Mesenchymal stem cell (in vitro differentiated cells and primary cell): ENCODE measurements around the gene SCARB1.

Experiments used
- DNase-seq: peaks from one replicate; pipeline ENCODE4 v3.0.0-alpha.2; 2013
- H2AFZ ChIP-seq: one replicate; pipeline ENCODE4 v1.6.1; 2013; ENCODE audit warnings: low read depth, mild to moderate bottlenecking, control low read depth, inconsistent platforms, low read length, moderate library complexity
- H2AK5ac ChIP-seq: 2 replicates; pipeline ENCODE4 v1.6.1; 2013; ENCODE audit warnings: low read length, moderate library complexity, mild to moderate bottlenecking, inconsistent platforms; ENCODE audit not compliant: severe bottlenecking
- H2BK120ac ChIP-seq: one replicate; pipeline ENCODE4 v1.6.1; 2013; ENCODE audit warnings: low read depth, mild to moderate bottlenecking, inconsistent platforms, low read length, moderate library complexity
- H2BK12ac ChIP-seq, 2 experiments: one replicate each; pipeline ENCODE4 v1.6.1; 2013; ENCODE audit warnings: inconsistent platforms in 2 of 2, low read length in 2 of 2, mild to moderate bottlenecking in 2 of 2, moderate library complexity in 2 of 2, control low read depth in 1 of 2
- H2BK15ac ChIP-seq: one replicate; pipeline ENCODE4 v1.6.1; 2013; ENCODE audit warnings: mild to moderate bottlenecking, low read depth, inconsistent platforms; ENCODE audit not compliant: poor library complexity, severe bottlenecking
- H2BK5ac ChIP-seq: 2 replicates; pipeline ENCODE4 v1.6.1; 2013; ENCODE audit warnings: low read depth, mild to moderate bottlenecking, low read length, control low read depth, inconsistent platforms; ENCODE audit not compliant: poor library complexity, severe bottlenecking
- H3K14ac ChIP-seq, 2 experiments: one replicate each; pipeline ENCODE4 v1.6.1; 2013; ENCODE audit warnings: inconsistent platforms in 2 of 2, low read length in 2 of 2, control low read depth in 1 of 2, mild to moderate bottlenecking in 1 of 2, moderate library complexity in 1 of 2
- H3K18ac ChIP-seq, 2 experiments: one replicate each; pipeline ENCODE4 v1.6.1; 2013; ENCODE audit warnings: inconsistent platforms in 2 of 2, low read length in 2 of 2, control low read depth in 1 of 2, low read depth in 1 of 2, mild to moderate bottlenecking in 1 of 2
- H3K23ac ChIP-seq, 2 experiments: one replicate each; pipeline ENCODE4 v1.6.1; 2013; ENCODE audit warnings: inconsistent platforms in 2 of 2, low read length in 2 of 2, mild to moderate bottlenecking in 2 of 2, moderate library complexity in 2 of 2, control low read depth in 1 of 2
- H3K27ac ChIP-seq: 2 replicates; pipeline ENCODE4 v1.5.1; 2013; ENCODE audit warnings: mild to moderate bottlenecking, moderate library complexity, low read length, control low read depth, inconsistent platforms; ENCODE audit not compliant: poor library complexity, severe bottlenecking
- H3K27me3 ChIP-seq, 2 experiments: 2 replicates each; pipeline versions ENCODE4 v1.6.1 to v1.7.0; 2013; ENCODE audit warnings: low read length in 2 of 2, mild to moderate bottlenecking in 2 of 2, moderate library complexity in 2 of 2, control low read depth in 1 of 2, inconsistent platforms in 1 of 2; ENCODE audit not compliant: control insufficient read depth in 1 of 2, insufficient read depth in 1 of 2
- H3K36me3 ChIP-seq, 2 experiments: 2 replicates each; pipeline versions ENCODE4 v1.6.1 to v1.7.0; 2013; ENCODE audit warnings: low read length in 2 of 2, control low read depth in 1 of 2, inconsistent platforms in 1 of 2, low read depth in 1 of 2, mild to moderate bottlenecking in 1 of 2; ENCODE audit not compliant: insufficient read depth in 2 of 2, control insufficient read depth in 1 of 2
- H3K4ac ChIP-seq, 2 experiments: one replicate each; pipeline ENCODE4 v1.6.1; 2013; ENCODE audit warnings: inconsistent platforms in 2 of 2, low read length in 2 of 2, mild to moderate bottlenecking in 2 of 2, moderate library complexity in 2 of 2, control low read depth in 1 of 2, low read depth in 1 of 2
- H3K4me1 ChIP-seq: 2 replicates; pipeline ENCODE4 v1.6.1; 2013; ENCODE audit warnings: low read depth, low read length, control low read depth; ENCODE audit not compliant: control insufficient read depth, insufficient read depth
- H3K4me2 ChIP-seq: 2 replicates; pipeline ENCODE4 v1.6.1; 2013; ENCODE audit warnings: low read length, mild to moderate bottlenecking, inconsistent platforms; ENCODE audit not compliant: poor library complexity, severe bottlenecking
- H3K4me3 ChIP-seq, 2 experiments: 2 replicates each; pipeline versions ENCODE4 v1.5.1 to v1.7.0; 2013; ENCODE audit warnings: low read length in 2 of 2, mild to moderate bottlenecking in 2 of 2, control low read depth in 1 of 2, low read depth in 1 of 2; ENCODE audit not compliant: insufficient read depth in 1 of 2
- H3K79me1 ChIP-seq: replicated peaks from 2 replicates; pipeline ENCODE4 v1.6.1; 2013; ENCODE audit warnings: mild to moderate bottlenecking, control low read depth, low read length, inconsistent platforms; ENCODE audit not compliant: poor library complexity, severe bottlenecking
- H3K9ac ChIP-seq: 2 replicates; pipeline ENCODE4 v1.7.0; 2013; ENCODE audit warnings: mild to moderate bottlenecking, low read length, moderate library complexity
- H3K9me3 ChIP-seq: 2 replicates; pipeline ENCODE4 v1.7.0; 2013; ENCODE audit warnings: mild to moderate bottlenecking, low read length; ENCODE audit not compliant: control insufficient read depth
- H4K8ac ChIP-seq: one replicate; pipeline ENCODE4 v1.6.1; 2013; ENCODE audit warnings: inconsistent platforms, mild to moderate bottlenecking, low read length, moderate library complexity
- H4K91ac ChIP-seq: one replicate; pipeline ENCODE4 v1.6.1; 2013; ENCODE audit warnings: mild to moderate bottlenecking, low read length, inconsistent platforms
- WGBS: methylation state at CpG from one replicate; pipeline ENCODE4 v1.1.7; 2013; ENCODE audit warnings: mixed read lengths; 5-methylcytosine and 5-hydroxymethylcytosine counted together

Gene SCARB1

GRCh38 chr12:124769881-124770512 is 93.7 kb downstream of the SCARB1 start:
- DNase-seq = no peak
- WGBS = 95% methylated on average over 11 of the region's 14 CpGs
- H3K27me3 ChIP-seq = peaks cover 0 to 20% of the 10 kb centered on the region in 2 experiments

DNA sequence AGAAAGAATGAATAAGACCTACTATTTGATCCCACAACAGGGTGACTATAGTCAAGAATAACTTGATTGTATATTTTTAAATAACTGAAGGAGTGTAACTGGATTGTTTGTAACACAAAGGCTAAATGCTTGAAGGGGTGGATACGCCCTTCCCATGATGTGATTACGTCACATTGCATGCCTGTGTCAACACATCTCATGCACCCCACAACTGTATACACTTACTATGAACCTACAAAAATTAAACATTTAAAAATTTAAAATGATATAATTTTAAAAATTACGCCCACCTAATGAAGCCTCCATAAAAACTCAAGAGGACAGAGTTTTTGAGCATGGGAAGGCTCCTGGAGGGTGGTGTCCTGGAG is 94.5 kb downstream of the SCARB1 start:
- no peak overlapping the region for H3K4me2 ChIP-seq
- no peak for DNase-seq
- H2BK5ac ChIP-seq = no peak overlapping the region
- H4K91ac ChIP-seq = no peak overlapping the region
- no peaks in the 10 kb centered on the region for H3K9me3 ChIP-seq
- peaks cover 3% of the 10 kb centered on the region for H3K79me1 ChIP-seq
- peak overlapping the region; percentile 74 for H2AK5ac ChIP-seq
- H3K4me3 ChIP-seq = no peak overlapping the region
- 100% methylated on average over 1 of the region's 3 CpGs for WGBS
- no peak overlapping the region for H2BK15ac ChIP-seq
- H3K23ac ChIP-seq = no peak overlapping the region
- peak overlapping the region in 1 of 2 experiments; percentile 12 for H2BK12ac ChIP-seq
- peak overlapping the region; percentile 74 for H3K27ac ChIP-seq
- H2BK120ac ChIP-seq = no peak overlapping the region
- H4K8ac ChIP-seq = no peak overlapping the region
- peaks cover 0 to 20% of the 10 kb centered on the region in 2 experiments for H3K27me3 ChIP-seq
- H3K36me3 ChIP-seq = no peaks in the 10 kb centered on the region
- no peak overlapping the region for H3K14ac ChIP-seq
- no peak overlapping the region for H3K4ac ChIP-seq
- H2AFZ ChIP-seq = no peak overlapping the region
- peak overlapping the region in 1 of 2 experiments; percentile 24 for H3K18ac ChIP-seq
- H3K9ac ChIP-seq = no peak overlapping the region
- H3K4me1 ChIP-seq = peaks cover 36% of the 10 kb centered on the region

More at GRCh38 chr12:124769881-124770512, 93.7 kb downstream of the SCARB1 start:
- peak overlapping the region in 1 of 2 experiments; percentile 61 for H3K4ac ChIP-seq
- H2BK120ac ChIP-seq = no peak overlapping the region
- peak overlapping the region; percentile 14 for H4K91ac ChIP-seq
- H3K4me2 ChIP-seq = no peak overlapping the region
- H2AFZ ChIP-seq = no peak overlapping the region
- H3K4me3 ChIP-seq = no peak overlapping the region
- H2BK15ac ChIP-seq = peak overlapping the region; percentile 31
- H3K27ac ChIP-seq = no peak overlapping the region
- peak overlapping the region; percentile 8 to 40 for H2BK12ac ChIP-seq
- H4K8ac ChIP-seq = peak overlapping the region; percentile 48
- H3K9ac ChIP-seq = no peak overlapping the region
- H3K79me1 ChIP-seq = peaks cover 3% of the 10 kb centered on the region
- no peak overlapping the region for H3K14ac ChIP-seq
- no peaks in the 10 kb centered on the region for H3K9me3 ChIP-seq
- H2BK5ac ChIP-seq = peak overlapping the region; percentile 33
- H3K23ac ChIP-seq = no peak overlapping the region
- peak overlapping the region; percentile 95 for H2AK5ac ChIP-seq
- peaks cover 36% of the 10 kb centered on the region for H3K4me1 ChIP-seq
- H3K18ac ChIP-seq = peak overlapping the region; percentile 44 to 84
- no peaks in the 10 kb centered on the region for H3K36me3 ChIP-seq

- peak overlapping the region in 1 of 2 experiments; percentile 79 for H3K4ac ChIP-seq
- H3K27ac ChIP-seq = peak overlapping the region; percentile 74
- H3K18ac ChIP-seq = peak overlapping the region; percentile 45 to 80
- no peak overlapping the region for H4K91ac ChIP-seq
- H3K14ac ChIP-seq = no peak overlapping the region
- H3K9me3 ChIP-seq = no peaks in the 10 kb centered on the region
- H3K36me3 ChIP-seq = no peaks in the 10 kb centered on the region
- H3K23ac ChIP-seq = no peak overlapping the region
- DNase-seq = peak; percentile 76
- 48% methylated on average over 9 of the region's 11 CpGs for WGBS
- H2BK120ac ChIP-seq = peak overlapping the region; percentile 76
- peak overlapping the region; percentile 86 for H2AK5ac ChIP-seq
- peak overlapping the region; percentile 81 for H4K8ac ChIP-seq
- no peak overlapping the region for H3K9ac ChIP-seq
- peak overlapping the region; percentile 34 to 94 for H2BK12ac ChIP-seq
- peaks cover 37% of the 10 kb centered on the region for H3K4me1 ChIP-seq
- peaks cover 0 to 20% of the 10 kb centered on the region in 2 experiments for H3K27me3 ChIP-seq
- H3K4me2 ChIP-seq = peak overlapping the region; percentile 27
- no peak overlapping the region for H2BK5ac ChIP-seq
- peak overlapping the region; percentile 56 for H2BK15ac ChIP-seq
- H3K4me3 ChIP-seq = no peak overlapping the region
- H2AFZ ChIP-seq = peak overlapping the region; percentile 64
- H3K79me1 ChIP-seq = peaks cover 3% of the 10 kb centered on the region
Observed at GRCh38 chr12:124768452-124769162, 95.1 kb downstream of the SCARB1 start.
